ENCODE results near the gene WDFY2.
"Not testable (repeated sequence)": the region's sequence is repeated elsewhere in the genome, so short reads cannot be mapped to it uniquely, and the experiment has no call there.

Gene WDFY2

DNA sequence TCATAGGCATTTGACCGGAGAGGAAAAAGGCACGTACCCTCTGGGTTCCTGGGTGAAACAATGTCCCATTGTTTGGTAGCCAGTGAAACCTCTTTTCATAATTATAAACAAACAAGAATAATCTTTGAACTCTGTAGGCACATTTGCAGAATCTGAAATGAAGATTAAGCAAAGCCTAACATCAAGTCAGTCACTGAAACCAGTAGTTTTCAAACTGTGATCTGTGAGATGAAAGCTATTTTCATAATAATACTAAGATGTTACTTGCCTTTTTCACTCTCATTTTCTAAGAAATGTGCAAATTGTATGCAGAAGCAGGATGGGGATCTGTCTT is 105.4 kb downstream of the WDFY2 start:
- in situ Hi-C loops (cut with MboI; ENCODE audit: low sequenced_read_pairs, unreplicated experiment): no loop called here
- no peak for DNase-seq (ENCODE audit: low spot score)
- TF ChIP-seq, protein P1, sequence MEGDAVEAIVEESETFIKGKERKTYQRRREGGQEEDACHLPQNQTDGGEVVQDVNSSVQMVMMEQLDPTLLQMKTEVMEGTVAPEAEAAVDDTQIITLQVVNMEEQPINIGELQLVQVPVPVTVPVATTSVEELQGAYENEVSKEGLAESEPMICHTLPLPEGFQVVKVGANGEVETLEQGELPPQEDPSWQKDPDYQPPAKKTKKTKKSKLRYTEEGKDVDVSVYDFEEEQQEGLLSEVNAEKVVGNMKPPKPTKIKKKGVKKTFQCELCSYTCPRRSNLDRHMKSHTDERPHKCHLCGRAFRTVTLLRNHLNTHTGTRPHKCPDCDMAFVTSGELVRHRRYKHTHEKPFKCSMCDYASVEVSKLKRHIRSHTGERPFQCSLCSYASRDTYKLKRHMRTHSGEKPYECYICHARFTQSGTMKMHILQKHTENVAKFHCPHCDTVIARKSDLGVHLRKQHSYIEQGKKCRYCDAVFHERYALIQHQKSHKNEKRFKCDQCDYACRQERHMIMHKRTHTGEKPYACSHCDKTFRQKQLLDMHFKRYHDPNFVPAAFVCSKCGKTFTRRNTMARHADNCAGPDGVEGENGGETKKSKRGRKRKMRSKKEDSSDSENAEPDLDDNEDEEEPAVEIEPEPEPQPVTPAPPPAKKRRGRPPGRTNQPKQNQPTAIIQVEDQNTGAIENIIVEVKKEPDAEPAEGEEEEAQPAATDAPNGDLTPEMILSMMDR (IDR thresholded peaks at IDR 0.05; ENCODE audit: borderline replicate concordance, control extremely low read depth, extremely low read depth, insufficient read depth, missing control alignments): no peak

DNA sequence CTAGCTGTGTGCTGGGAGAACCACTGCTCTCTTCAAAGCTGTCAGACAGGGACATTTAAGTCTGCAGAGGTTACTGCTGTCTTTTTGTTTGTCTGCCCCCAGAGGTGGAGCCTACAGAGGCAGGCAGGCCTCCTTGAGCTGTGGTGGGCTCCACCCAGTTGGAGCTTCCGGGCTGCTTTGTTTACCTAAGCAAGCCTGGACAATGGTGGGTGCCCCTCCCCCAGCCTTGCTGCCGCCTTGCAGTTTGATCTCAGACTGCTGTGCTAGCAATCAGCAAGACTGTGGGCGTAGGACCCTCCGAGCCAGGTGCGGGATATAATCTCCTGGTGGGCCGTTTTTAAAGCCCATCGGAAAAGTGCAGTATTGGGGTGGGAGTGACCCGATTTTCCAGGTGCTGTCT is 111.4 kb downstream of the WDFY2 start:
- in situ Hi-C loops (cut with MboI; ENCODE audit: low sequenced_read_pairs, unreplicated experiment); DNase-seq (ENCODE audit: low spot score): not testable (repeated sequence)

DNA sequence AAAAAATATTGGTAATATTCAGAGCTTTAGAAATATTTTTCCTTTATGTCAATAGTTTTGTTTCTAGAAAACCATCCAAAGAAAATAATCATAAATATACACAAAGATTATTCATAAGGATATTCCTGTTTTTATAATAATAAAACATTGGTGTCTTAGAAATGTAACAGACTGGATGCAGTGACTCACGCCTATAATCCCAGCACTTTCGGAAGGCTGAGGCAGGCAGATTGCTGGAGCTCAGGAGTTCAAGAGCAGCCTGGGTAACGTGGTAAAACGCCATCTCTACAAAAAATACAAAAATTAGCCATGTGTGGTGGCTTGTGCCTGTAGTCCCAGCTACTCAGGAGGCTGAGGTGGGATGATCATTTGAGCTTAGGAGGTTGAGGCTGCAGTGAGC is 112.9 kb downstream of the WDFY2 start:
- DNase-seq (ENCODE audit: low spot score): no peak
- TF ChIP-seq, protein P1 (IDR thresholded peaks at IDR 0.05; ENCODE audit: borderline replicate concordance, control extremely low read depth, extremely low read depth, insufficient read depth, missing control alignments): no peak
- in situ Hi-C loops (cut with MboI; ENCODE audit: low sequenced_read_pairs, unreplicated experiment): no loop called here

DNA sequence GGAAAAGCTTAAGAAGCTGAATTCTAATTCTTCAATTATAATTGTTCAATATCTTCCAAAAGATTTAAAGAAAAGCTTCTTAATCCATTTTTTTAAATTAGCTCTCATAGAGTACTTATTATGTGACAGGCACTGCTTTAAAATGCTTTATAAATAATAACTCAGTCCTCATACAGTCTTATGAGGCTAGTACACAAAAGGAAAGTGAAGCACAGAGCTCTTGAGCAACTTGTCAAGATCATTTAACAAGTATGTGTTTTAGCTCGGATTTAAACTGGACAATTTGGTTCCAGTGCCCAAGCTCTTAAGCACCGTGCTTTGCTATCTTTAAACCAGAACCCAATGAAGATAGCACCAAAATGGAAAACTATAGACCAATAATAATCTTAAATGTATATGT is 113.6 kb downstream of the WDFY2 start:
- no peak for DNase-seq (ENCODE audit: low spot score)
- TF ChIP-seq, protein P1 (IDR thresholded peaks at IDR 0.05; ENCODE audit: borderline replicate concordance, control extremely low read depth, extremely low read depth, insufficient read depth, missing control alignments): no peak
- in situ Hi-C loops (cut with MboI; ENCODE audit: low sequenced_read_pairs, unreplicated experiment): no loop called here

DNA sequence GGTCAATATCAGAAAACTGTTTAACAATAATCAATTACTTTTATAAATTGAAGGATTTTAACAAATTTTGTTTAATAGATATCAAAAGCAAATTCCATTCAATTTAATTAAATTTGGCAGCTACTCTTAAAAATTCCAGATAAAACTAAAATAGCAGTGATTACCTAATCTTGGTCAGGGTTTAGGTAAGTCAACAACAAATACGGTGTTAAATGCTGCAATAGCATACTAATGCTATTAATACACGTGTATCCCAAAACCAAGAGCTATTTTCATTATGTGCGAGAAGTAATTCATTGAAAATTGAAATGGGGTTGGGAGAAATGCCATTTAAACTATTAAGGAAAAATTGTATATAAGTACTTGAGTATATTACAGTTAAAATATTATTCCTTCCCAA is 114.1 kb downstream of the WDFY2 start:
- in situ Hi-C loops (cut with MboI; ENCODE audit: low sequenced_read_pairs, unreplicated experiment): no loop called here
- TF ChIP-seq, protein P1 (IDR thresholded peaks at IDR 0.05; ENCODE audit: borderline replicate concordance, control extremely low read depth, extremely low read depth, insufficient read depth, missing control alignments): no peak
- DNase-seq (ENCODE audit: low spot score): no peak

DNA sequence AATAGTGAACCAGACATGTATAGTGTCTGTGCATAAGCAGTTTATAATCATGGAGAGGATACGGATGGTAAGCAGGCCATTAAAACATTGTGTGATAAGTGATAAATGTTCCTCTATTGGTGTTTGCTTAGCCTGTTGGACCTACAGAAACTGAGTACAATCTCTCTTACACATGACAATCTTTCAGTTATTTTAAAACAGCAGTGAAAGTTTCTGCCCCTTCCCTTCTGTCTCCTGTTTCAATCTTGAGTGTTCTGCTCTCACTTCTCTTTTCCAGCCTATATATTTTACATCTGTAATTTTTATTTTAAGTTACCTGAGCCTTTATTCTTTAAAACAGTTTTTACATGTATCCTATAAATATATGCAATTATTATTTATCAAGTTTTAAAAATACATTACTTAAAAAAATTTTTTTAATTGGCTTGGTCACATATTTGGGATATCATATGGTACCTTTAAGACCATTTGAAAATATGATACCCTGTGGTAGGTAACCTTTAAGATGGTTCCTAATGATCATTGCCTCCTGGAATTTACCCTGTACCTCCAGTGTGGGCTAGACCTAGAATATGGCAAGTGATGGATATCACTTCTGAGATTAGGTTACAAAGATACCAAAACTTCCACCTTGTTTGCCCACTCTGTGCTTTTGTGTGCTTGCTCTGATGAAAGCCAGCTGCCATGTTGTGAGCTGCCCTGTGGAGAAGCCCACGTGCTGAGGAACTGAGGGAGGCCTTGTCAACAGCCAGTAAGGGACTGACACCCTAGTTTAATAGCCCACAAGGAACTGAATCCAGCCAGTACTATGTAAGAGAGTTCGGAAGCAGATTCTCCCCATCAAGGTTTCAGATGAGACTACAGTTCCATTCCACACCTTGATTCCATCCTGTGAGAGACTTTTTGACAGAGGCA is 120.4 kb downstream of the WDFY2 start:
- peak; percentile 46 for DNase-seq (ENCODE audit: low spot score)
- in situ Hi-C loops (cut with MboI; ENCODE audit: low sequenced_read_pairs, unreplicated experiment): no loop called here
- TF ChIP-seq, protein P1 (IDR thresholded peaks at IDR 0.05; ENCODE audit: borderline replicate concordance, control extremely low read depth, extremely low read depth, insufficient read depth, missing control alignments): no peak

DNA sequence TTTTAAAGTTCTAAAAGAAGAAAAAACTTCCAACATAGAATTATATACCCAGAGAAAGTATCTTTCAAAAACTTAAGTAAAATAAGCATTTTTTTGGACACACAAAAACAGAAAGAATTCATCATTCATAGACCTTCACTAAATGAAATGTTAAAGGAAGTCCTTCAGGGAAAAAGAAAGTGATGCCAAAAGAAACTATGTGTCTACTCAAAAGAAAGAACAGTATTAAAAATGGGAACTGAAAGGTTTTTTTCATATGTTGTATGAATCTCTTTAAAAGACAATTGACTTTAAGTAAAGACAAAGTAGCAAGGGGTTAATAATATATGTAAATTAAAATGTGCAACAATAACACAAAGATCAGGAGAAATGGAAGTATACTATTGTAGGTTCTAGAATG is 123.2 kb downstream of the WDFY2 start:
- in situ Hi-C loops (cut with MboI; ENCODE audit: low sequenced_read_pairs, unreplicated experiment): no loop called here
- DNase-seq (ENCODE audit: low spot score): no peak
- TF ChIP-seq, protein P1 (IDR thresholded peaks at IDR 0.05; ENCODE audit: borderline replicate concordance, control extremely low read depth, extremely low read depth, insufficient read depth, missing control alignments): no peak

All from GM13976 (cell line).